MM.1S (cell line): ENCODE results near the gene TAF11L4.

Experiments used
- EZH2 ChIP-seq: fragments of 300-600 bp; sonication (generic); optimal IDR thresholded peaks from 2 replicates; pipeline ENCODE3; 2017; ENCODE audit warnings: low read depth, mild to moderate bottlenecking, antibody characterized with exemption, low read length, mixed read lengths
- EZH2phosphoT487 ChIP-seq: fragments of 300-600 bp; sonication (generic); IDR thresholded peaks from 2 replicates; pipeline ENCODE4 v1.6.1; 2018; ENCODE audit warnings: antibody characterized with exemption, low read length
- TF ChIP-seq, protein P1 (sequence below): fragments of 300-600 bp; sonication (generic); IDR thresholded peaks from 2 replicates; pipeline ENCODE4 v1.5.1; 2016; ENCODE audit warnings: antibody characterized with exemption, low read length, mixed read lengths

DNA sequence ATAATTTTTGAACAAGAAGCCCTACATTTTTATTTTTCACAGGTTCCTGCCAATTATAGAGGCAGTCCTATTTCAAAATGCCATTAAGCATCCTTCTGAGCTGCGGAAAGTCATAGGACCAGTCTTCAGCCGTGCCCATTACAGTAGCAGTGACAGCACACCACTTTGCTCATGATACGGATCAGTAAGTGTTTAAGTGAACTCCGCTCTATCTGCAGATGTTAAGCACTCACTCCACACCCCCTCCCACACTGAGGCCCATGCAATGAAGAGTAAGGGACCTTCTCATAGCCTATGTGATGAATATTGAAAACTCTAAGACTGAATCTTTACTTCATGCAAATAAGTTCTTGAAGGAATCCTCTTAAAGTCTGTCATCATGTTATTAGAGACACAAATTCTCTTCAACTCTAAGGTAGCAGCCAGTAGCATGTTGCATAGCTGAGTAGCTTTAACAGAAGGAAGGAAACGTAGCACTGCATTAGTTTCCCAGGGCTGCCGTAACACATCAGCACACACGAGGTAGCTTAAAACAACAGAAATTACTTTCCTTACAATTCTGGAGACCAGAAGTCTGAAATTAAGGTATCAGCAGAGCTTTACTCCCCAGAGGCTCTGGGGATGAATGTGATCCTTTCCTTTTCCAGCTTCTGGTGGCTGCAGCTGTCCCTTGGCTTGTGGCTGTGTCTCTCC lies 43.9 kb upstream of the TAF11L4 start:
- TF ChIP-seq, protein P1, sequence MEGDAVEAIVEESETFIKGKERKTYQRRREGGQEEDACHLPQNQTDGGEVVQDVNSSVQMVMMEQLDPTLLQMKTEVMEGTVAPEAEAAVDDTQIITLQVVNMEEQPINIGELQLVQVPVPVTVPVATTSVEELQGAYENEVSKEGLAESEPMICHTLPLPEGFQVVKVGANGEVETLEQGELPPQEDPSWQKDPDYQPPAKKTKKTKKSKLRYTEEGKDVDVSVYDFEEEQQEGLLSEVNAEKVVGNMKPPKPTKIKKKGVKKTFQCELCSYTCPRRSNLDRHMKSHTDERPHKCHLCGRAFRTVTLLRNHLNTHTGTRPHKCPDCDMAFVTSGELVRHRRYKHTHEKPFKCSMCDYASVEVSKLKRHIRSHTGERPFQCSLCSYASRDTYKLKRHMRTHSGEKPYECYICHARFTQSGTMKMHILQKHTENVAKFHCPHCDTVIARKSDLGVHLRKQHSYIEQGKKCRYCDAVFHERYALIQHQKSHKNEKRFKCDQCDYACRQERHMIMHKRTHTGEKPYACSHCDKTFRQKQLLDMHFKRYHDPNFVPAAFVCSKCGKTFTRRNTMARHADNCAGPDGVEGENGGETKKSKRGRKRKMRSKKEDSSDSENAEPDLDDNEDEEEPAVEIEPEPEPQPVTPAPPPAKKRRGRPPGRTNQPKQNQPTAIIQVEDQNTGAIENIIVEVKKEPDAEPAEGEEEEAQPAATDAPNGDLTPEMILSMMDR, result no peak
- no peak for TF ChIP-seq EZH2
- TF ChIP-seq EZH2phosphoT487, result no peak
